Uterus (tissue), 4 donors: ENCODE measurements around the gene ORAI2. TPM values are rescaled to one million over a fixed set of nuclear protein-coding genes. Genes with fewer than 3 reads are reported as not detected.

ENCODE experiments used
- DNase-seq, 2 donors: peaks; one replicate each; pipeline ENCODE4 v3.0.0-alpha.2; 2019 to 2020
- H3K27ac ChIP-seq, 2 donors: fragments of 200-600 bp; sonication (generic); 1 replicate in 1 of 2; 2 replicates in 1 of 2; pipeline ENCODE4 v1.5.1; 2016 to 2018
- H3K27me3 ChIP-seq, 2 donors: fragments of 200-600 bp; sonication (generic); one replicate each; pipeline ENCODE4 v1.5.1; 2018 to 2019; ENCODE audit warnings: control low read depth in 1 of 2
- H3K36me3 ChIP-seq, 2 donors: fragments of 200-600 bp; sonication (generic); one replicate each; pipeline ENCODE4 v1.5.1; 2019; ENCODE audit warnings: control low read depth in 1 of 2
- H3K4me1 ChIP-seq, 2 donors: fragments of 200-600 bp; sonication (generic); one replicate each; pipeline ENCODE4 v1.5.1; 2018 to 2019; ENCODE audit warnings: control low read depth in 1 of 2
- H3K4me3 ChIP-seq, 2 donors: fragments of 200-600 bp; sonication (generic); 1 replicate in 1 of 2; 2 replicates in 1 of 2; pipeline ENCODE4 v1.5.1; 2018 to 2019; ENCODE audit warnings: mild to moderate bottlenecking in 1 of 2
- H3K9me3 ChIP-seq, 2 donors: fragments of 200-600 bp; sonication (generic); one replicate each; pipeline ENCODE4 v1.5.1; 2019; ENCODE audit warnings: control low read depth in 1 of 2
- POLR2A ChIP-seq, 2 donors: fragments of 450-650 bp; IDR thresholded peaks; one replicate each; pipeline ENCODE4 v1.6.1; 2016; ENCODE audit warnings: antibody characterized with exemption in 2 of 2, mild to moderate bottlenecking in 1 of 2, moderate library complexity in 1 of 2
- intact Hi-C: fragments of 100-400 bp; cut with DNase I; formaldehyde crosslinking; loops from one replicate; pipeline ENCODE4 v1.15.1; 2023; ENCODE audit warnings: low total_unique reads
- total RNA-seq, 4 donors: library from RNA; depleted of rRNA in 3 of 4; stranded (reverse); fragments of >200 nt in 3 of 4; gene quantifications; one replicate each; pipeline versions ENCODE4 v1.1.0 to v1.2.4, GENCODE V29; 2014 to 2023
- TF ChIP-seq, protein P1 (sequence below), 4 experiments: fragments of 200-600 bp in 2 of 4; fragments of 450-650 bp in 2 of 4; sonication (generic) in 2 of 4; IDR thresholded peaks; one replicate each; pipeline ENCODE4 v1.5.1; 2016 to 2019; ENCODE audit warnings: antibody characterized with exemption in 4 of 4, mild to moderate bottlenecking in 2 of 4, moderate library complexity in 1 of 4
- donor health status: DM: yes; HTN: yes; CAD: no.

ORAI2 gene
- total RNA-seq, 4 donors from 2014 or later = 15.6 to 48.9 (median 39.0) TPM

DNA sequence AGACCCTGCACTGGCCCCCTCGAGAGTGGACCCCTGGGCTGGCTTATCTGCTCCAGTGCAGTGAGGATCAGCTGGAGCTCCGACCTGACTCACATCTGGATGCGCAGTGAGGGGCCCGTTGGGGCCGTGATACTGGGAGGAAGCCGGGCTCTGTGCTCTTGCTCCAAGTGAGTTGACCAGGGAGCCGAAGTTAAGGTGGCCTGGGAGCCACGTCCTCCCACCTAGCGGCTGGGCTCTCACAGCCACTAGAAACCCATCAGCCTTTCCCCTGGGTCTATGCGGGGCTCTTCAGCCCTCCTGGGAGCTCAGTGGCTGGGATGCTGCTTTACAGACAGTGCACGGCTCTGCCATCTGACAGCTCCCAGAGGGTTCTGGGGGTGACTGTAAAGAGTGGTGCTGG is 22.2 kb downstream of the ORAI2 start:
- Histone ChIP-seq H3K4me1 (no peaks in the 10 kb centered on the region), H3K36me3 (no peaks in the 10 kb centered on the region), H3K27me3 (no peaks in the 10 kb centered on the region), H3K9me3 (no peaks in the 10 kb centered on the region), H3K27ac (no peak overlapping the region), H3K4me3 (no peak overlapping the region)
- TF ChIP-seq POLR2A (IDR thresholded peaks at IDR 0.05) = no peak
- TF ChIP-seq, protein P1, sequence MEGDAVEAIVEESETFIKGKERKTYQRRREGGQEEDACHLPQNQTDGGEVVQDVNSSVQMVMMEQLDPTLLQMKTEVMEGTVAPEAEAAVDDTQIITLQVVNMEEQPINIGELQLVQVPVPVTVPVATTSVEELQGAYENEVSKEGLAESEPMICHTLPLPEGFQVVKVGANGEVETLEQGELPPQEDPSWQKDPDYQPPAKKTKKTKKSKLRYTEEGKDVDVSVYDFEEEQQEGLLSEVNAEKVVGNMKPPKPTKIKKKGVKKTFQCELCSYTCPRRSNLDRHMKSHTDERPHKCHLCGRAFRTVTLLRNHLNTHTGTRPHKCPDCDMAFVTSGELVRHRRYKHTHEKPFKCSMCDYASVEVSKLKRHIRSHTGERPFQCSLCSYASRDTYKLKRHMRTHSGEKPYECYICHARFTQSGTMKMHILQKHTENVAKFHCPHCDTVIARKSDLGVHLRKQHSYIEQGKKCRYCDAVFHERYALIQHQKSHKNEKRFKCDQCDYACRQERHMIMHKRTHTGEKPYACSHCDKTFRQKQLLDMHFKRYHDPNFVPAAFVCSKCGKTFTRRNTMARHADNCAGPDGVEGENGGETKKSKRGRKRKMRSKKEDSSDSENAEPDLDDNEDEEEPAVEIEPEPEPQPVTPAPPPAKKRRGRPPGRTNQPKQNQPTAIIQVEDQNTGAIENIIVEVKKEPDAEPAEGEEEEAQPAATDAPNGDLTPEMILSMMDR (IDR thresholded peaks at IDR 0.05) = no peak
- DNase-seq = no peak
- intact Hi-C loops = no loop called here

DNA sequence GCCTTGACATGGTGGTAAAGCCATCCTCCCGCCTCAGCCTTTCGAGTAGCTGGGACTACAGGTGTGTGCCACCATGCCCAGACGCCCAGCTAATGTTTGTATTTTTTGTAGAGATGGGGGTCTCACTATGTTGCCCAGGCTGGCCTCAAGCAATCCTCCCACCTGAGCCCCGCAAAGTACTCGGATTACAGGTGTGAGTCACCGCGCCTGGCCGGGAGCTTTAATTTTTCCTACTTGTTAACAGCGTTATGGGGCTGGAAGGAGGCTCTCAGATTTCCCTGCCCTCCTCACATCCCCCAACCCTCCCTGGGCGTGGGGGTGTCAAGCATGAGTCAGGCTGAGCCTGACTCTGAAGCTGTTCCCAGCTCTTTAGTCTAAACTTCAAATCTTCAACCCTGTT is 23.0 kb downstream of the ORAI2 start:
- no peaks in the 10 kb centered on the region for H3K4me1 ChIP-seq
- DNase-seq = no peak
- no peaks in the 10 kb centered on the region for H3K27me3 ChIP-seq
- no peaks in the 10 kb centered on the region for H3K9me3 ChIP-seq
- H3K4me3 ChIP-seq = no peak overlapping the region
- H3K27ac ChIP-seq = no peak overlapping the region
- H3K36me3 ChIP-seq = no peaks in the 10 kb centered on the region
- TF ChIP-seq POLR2A (IDR thresholded peaks at IDR 0.05) = no peak
- TF ChIP-seq, protein P1 (IDR thresholded peaks at IDR 0.05) = no peak
- intact Hi-C loops = no loop called here

DNA sequence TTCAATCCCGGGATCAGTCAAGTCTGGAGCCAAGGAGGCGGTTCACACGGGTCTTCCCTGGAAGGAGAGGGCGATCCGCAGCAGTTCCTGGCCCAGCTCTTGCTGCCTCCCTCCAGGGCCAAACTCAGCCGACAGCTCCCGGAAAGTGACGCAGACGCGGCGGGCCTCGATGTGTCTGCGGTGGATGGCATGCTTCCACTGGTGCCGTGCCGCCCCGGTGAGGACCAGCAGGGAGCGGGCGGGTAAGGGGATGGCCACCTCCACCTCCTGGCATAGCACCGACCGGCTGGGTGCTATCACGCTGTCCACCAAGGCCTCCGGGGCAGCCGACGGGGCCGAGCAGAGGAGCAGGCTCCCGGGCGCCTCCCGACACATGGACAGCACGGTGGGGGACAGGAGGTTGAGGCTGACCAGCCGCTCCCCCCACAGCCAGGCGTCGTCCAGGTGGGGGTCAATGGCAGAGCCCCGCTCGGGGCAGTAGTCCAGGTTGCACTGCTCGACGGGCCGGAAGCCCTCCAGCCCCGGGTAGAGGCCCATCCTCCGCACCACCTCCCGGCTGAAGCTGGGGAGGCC is 24.1 kb downstream of the ORAI2 start:
- Histone ChIP-seq H3K4me3 (no peak overlapping the region), H3K27ac (no peak overlapping the region), H3K4me1 (no peaks in the 10 kb centered on the region), H3K27me3 (no peaks in the 10 kb centered on the region), H3K9me3 (no peaks in the 10 kb centered on the region), H3K36me3 (no peaks in the 10 kb centered on the region)
- no peak for DNase-seq
- TF ChIP-seq, protein P1 (IDR thresholded peaks at IDR 0.05) = no peak
- TF ChIP-seq POLR2A (IDR thresholded peaks at IDR 0.05) = no peak
- intact Hi-C loops = no loop called here

DNA sequence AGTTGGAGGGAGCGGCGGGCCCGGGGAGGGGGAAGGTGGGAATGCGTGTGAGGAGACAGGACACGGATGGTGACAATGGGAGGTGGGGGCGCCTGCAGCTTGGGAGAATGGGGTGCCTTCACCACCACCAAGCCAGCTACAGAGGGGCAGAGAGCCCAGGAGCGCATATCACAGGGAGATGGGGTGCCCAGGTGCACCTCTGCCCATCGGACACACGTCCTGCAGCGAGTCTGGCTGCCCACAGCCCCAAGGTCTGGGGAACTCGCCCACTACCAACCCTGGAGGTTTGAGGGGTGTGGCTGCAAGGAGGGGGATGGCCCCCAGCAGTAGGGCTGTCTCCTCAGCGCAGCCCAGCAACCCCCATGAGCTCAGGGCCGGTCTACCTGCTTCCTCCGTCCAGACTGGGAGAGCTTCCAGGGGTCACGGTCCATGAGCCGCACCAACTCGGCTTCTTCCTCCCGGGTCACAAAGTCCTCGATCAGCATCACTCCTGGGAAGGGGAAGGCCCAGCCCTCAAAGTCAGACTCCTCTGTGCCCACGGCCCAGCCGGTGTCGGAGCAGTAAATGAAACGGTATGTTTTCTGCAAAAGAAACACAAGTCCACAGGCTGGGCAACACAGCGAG is 26.0 kb downstream of the ORAI2 start:
- no peaks in the 10 kb centered on the region for H3K36me3 ChIP-seq
- no peak for DNase-seq
- peaks cover 6% of the 10 kb centered on the region in 2 donors for H3K4me1 ChIP-seq
- H3K27me3 ChIP-seq = no peaks in the 10 kb centered on the region
- no peaks in the 10 kb centered on the region for H3K9me3 ChIP-seq
- TF ChIP-seq, protein P1 (IDR thresholded peaks at IDR 0.05) = no peak
- no peak for TF ChIP-seq POLR2A (IDR thresholded peaks at IDR 0.05)
- no peak overlapping the region for H3K27ac ChIP-seq
- H3K4me3 ChIP-seq = no peak overlapping the region
- intact Hi-C loops = no loop called here

DNA sequence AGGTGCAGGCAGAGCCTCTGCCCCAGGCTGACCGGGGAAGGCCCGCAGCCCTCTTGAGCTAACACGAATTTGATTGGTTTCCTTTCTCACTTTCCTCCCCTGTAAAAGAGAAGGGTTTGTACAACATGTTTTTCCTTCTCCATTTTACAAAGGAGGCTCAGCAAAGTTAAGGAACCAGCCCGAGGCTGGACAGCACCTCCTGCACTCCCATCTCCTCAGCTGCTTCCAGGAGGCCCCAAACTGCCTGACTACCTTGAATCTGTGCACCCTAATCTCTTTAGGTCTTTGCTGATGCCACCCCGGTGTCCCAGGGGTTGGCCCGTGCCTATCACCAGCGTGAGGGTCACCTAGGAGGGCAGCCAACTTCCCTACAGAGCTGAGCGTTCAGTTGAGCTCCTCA is 27.1 kb downstream of the ORAI2 start:
- Histone ChIP-seq H3K4me1 (peaks cover 6% of the 10 kb centered on the region in 2 donors), H3K27ac (no peak overlapping the region), H3K4me3 (no peak overlapping the region), H3K36me3 (no peaks in the 10 kb centered on the region), H3K27me3 (no peaks in the 10 kb centered on the region), H3K9me3 (no peaks in the 10 kb centered on the region)
- TF ChIP-seq POLR2A (IDR thresholded peaks at IDR 0.05) = no peak
- TF ChIP-seq, protein P1 (IDR thresholded peaks at IDR 0.05) = no peak
- intact Hi-C loops = no loop called here
- no peak for DNase-seq
